C4-2B (cell line): ENCODE results near the gene TMEM158.

Experiments used
- ZFX ChIP-seq: fragments of 450-650 bp; IDR thresholded peaks from 2 replicates; pipeline ENCODE4 v1.6.1; 2017
- TF ChIP-seq, protein P1 (sequence below): fragments of 450-650 bp; conservative IDR thresholded peaks from 2 replicates; pipeline ENCODE4 v1.5.1; 2017; ENCODE audit warnings: mild to moderate bottlenecking

DNA sequence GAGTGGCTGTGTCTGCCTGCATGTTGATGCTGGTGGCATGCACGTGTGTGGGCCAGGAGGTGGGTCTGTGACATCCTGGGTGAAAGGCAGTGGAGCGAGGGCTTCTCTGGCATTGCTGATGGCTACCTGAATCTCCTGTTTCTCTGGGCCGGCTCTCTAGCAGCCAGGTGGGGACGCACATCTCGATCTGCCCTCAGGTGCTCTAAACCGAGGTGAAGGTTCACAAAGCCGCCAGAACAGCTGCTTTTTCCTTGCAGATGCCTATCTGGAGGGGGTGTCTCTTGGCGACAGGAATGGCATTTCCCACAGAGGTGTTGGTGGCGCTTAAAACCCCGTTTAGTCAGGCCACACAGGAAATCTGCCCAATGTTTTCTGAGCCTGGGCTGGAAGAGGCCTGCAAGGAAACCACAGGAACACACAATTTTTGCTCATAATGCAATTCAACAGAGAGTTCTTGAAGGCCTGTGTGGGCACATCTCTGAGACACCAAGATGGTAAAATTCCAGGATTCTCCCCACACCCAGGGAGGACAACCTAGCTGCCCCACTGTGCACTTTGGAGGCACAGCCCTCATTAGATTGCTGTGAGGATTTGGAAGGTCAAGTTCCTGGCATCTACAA, 11.9 kb downstream of the TMEM158 start:
- TF ChIP-seq, protein P1, sequence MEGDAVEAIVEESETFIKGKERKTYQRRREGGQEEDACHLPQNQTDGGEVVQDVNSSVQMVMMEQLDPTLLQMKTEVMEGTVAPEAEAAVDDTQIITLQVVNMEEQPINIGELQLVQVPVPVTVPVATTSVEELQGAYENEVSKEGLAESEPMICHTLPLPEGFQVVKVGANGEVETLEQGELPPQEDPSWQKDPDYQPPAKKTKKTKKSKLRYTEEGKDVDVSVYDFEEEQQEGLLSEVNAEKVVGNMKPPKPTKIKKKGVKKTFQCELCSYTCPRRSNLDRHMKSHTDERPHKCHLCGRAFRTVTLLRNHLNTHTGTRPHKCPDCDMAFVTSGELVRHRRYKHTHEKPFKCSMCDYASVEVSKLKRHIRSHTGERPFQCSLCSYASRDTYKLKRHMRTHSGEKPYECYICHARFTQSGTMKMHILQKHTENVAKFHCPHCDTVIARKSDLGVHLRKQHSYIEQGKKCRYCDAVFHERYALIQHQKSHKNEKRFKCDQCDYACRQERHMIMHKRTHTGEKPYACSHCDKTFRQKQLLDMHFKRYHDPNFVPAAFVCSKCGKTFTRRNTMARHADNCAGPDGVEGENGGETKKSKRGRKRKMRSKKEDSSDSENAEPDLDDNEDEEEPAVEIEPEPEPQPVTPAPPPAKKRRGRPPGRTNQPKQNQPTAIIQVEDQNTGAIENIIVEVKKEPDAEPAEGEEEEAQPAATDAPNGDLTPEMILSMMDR, result no peak
- TF ChIP-seq ZFX, result no peak
